GM23338 (cell line): ENCODE measurements around the gene RTEL1. TPM values are rescaled to one million over a fixed set of nuclear protein-coding genes. Genes with fewer than 3 reads are reported as not detected.

ENCODE experiments used
- ATAC-seq: fragments of 200-7000 bp; cut with Tn5 transposase; 3 replicates; pipeline ENCODE4 v1.9.1; 2020
- DNase-seq: peaks from one replicate; pipeline ENCODE4 v3.0.0-alpha.2; 2015; ENCODE audit warnings: low spot score
- H2AFZ ChIP-seq: fragments of 200-600 bp; sonication (generic); 2 replicates; pipeline ENCODE4 v1.8.0; 2016; ENCODE audit warnings: antibody characterized with exemption, mild to moderate bottlenecking, moderate library complexity
- H3F3A ChIP-seq: fragments of 200-600 bp; sonication (generic); replicated peaks from 2 replicates; pipeline ENCODE4 v1.8.0; 2017; ENCODE audit warnings: antibody characterized with exemption, mixed run types, low read depth
- H3K27ac ChIP-seq: fragments of 200-600 bp; sonication (generic); 2 replicates; pipeline ENCODE4 v1.6.1; 2016; ENCODE audit warnings: low read depth
- H3K27me3 ChIP-seq: fragments of 200-600 bp; sonication (generic); 2 replicates; pipeline ENCODE4 v1.8.0; 2016; ENCODE audit warnings: mild to moderate bottlenecking, mixed run types, moderate library complexity; ENCODE audit not compliant: insufficient read depth
- H3K36me3 ChIP-seq: fragments of 200-600 bp; sonication (generic); 2 replicates; pipeline ENCODE4 v1.8.0; 2016; ENCODE audit warnings: mild to moderate bottlenecking; ENCODE audit not compliant: insufficient read depth
- H3K4me1 ChIP-seq: fragments of 200-600 bp; sonication (generic); 2 replicates; pipeline ENCODE4 v1.8.0; 2016; ENCODE audit warnings: mild to moderate bottlenecking, moderate library complexity; ENCODE audit not compliant: insufficient read depth
- H3K4me2 ChIP-seq: fragments of 200-600 bp; sonication (generic); 2 replicates; pipeline ENCODE4 v1.7.1; 2017; ENCODE audit warnings: mixed run types
- H3K4me3 ChIP-seq: fragments of 200-600 bp; sonication (generic); 2 replicates; pipeline ENCODE4 v1.6.1; 2016; ENCODE audit warnings: mixed run types
- H3K79me2 ChIP-seq: fragments of 200-600 bp; sonication (generic); replicated peaks from 2 replicates; pipeline ENCODE4 v1.8.0; 2017; ENCODE audit warnings: mild to moderate bottlenecking; ENCODE audit not compliant: insufficient read depth
- H3K9me2 ChIP-seq: fragments of 200-600 bp; sonication (generic); 2 replicates; pipeline ENCODE4 v1.8.0; 2017; ENCODE audit not compliant: insufficient read depth
- H4K20me1 ChIP-seq: fragments of 200-600 bp; sonication (generic); replicated peaks from 2 replicates; pipeline ENCODE4 v1.8.0; 2017; ENCODE audit warnings: mild to moderate bottlenecking; ENCODE audit not compliant: insufficient read depth
- H3K27ac Mint-ChIP-seq: 2 replicates; pipeline ENCODE4 v1.8.0; 2020; ENCODE audit warnings: inconsistent platforms, mild to moderate bottlenecking, moderate library complexity, mixed read lengths
- H3K27me3 Mint-ChIP-seq: 3 replicates; pipeline ENCODE4 v1.8.0; 2022; ENCODE audit warnings: low read depth, mild to moderate bottlenecking, moderate library complexity, mixed read lengths, inconsistent platforms; ENCODE audit not compliant: insufficient read depth, poor library complexity
- H3K36me3 Mint-ChIP-seq: 3 replicates; pipeline ENCODE4 v1.8.0; 2021; ENCODE audit warnings: low read depth, mild to moderate bottlenecking, inconsistent platforms, moderate library complexity, mixed read lengths
- H3K4me1 Mint-ChIP-seq: 3 replicates; pipeline ENCODE4 v1.8.0; 2020; ENCODE audit warnings: mild to moderate bottlenecking, inconsistent platforms, mixed read lengths
- H3K4me3 Mint-ChIP-seq: 3 replicates; pipeline ENCODE4 v1.8.0; 2021; ENCODE audit warnings: moderate library complexity, mild to moderate bottlenecking, inconsistent platforms, mixed read lengths
- H3K9me3 Mint-ChIP-seq: 3 replicates; pipeline ENCODE4 v1.8.0; 2020; ENCODE audit warnings: moderate library complexity, mild to moderate bottlenecking, inconsistent platforms, mixed read lengths
- CREB1 ChIP-seq: fragments of 250-450 bp; sonication (Bioruptor Pico); IDR thresholded peaks from 2 replicates; pipeline ENCODE4 v1.5.0; 2020; ENCODE audit warnings: low read depth, mild to moderate bottlenecking, moderate library complexity
- EZH2 ChIP-seq: fragments of 200-600 bp; sonication (generic); IDR thresholded peaks from one replicate; pipeline ENCODE4 v1.8.0; 2017; ENCODE audit warnings: antibody characterized with exemption, mild to moderate bottlenecking, low read depth; ENCODE audit not compliant: unreplicated experiment
- EZH2phosphoT487 ChIP-seq: fragments of 200-600 bp; sonication (generic); IDR thresholded peaks from one replicate; pipeline ENCODE4 v1.8.1; 2018; ENCODE audit warnings: antibody characterized with exemption; ENCODE audit not compliant: unreplicated experiment
- JUNB ChIP-seq: IDR thresholded peaks from one replicate; pipeline ENCODE4 v1.6.1; 2016; ENCODE audit warnings: antibody characterized with exemption; ENCODE audit not compliant: unreplicated experiment
- NANOG ChIP-seq: IDR thresholded peaks from 2 replicates; pipeline ENCODE4 v1.6.1; 2016; ENCODE audit warnings: antibody characterized with exemption, borderline replicate concordance
- POLR2AphosphoS5 ChIP-seq: IDR thresholded peaks from 2 replicates; pipeline ENCODE4 v1.6.1; 2016; ENCODE audit warnings: antibody characterized with exemption, low read depth
- STAT1 ChIP-seq: IDR thresholded peaks from one replicate; pipeline ENCODE4 v1.6.1; 2016; ENCODE audit warnings: antibody characterized with exemption; ENCODE audit not compliant: unreplicated experiment
- ZNF114 ChIP-seq: fragments of 250-450 bp; sonication (Bioruptor Pico); IDR thresholded peaks from 2 replicates; pipeline ENCODE4 v1.5.0; 2020; ENCODE audit warnings: mild to moderate bottlenecking, moderate library complexity
- ZNF331 ChIP-seq: fragments of 250-450 bp; sonication (Bioruptor Pico); IDR thresholded peaks from 2 replicates; pipeline ENCODE4 v1.5.0; 2020; ENCODE audit warnings: low read depth, mild to moderate bottlenecking, moderate library complexity
- polyA plus RNA-seq: library from polyadenylated mRNA; unstranded; fragments of >200 nt; fragmentation: Nextera tagmentation; extraction: Ambion mirVana; gene quantifications from 2 replicates; pipeline ENCODE4 v1.2.1, GENCODE V29; 2016
- total RNA-seq: library from RNA; depleted of rRNA; stranded (reverse); fragments of >200 nt; shearing (Covaris generic); gene quantifications from 2 replicates; pipeline ENCODE4 v1.2.3, GENCODE V29; 2014
- TF ChIP-seq, protein P1 (sequence below): fragments of 250-450 bp; sonication (Bioruptor Pico); IDR thresholded peaks from 2 replicates; pipeline ENCODE4 v1.5.0; 2020; ENCODE audit warnings: mild to moderate bottlenecking, moderate library complexity
- TF ChIP-seq, protein P2 (sequence below): IDR thresholded peaks from one replicate; pipeline ENCODE4 v1.6.1; 2018; ENCODE audit warnings: antibody characterized with exemption; ENCODE audit not compliant: unreplicated experiment
- TF ChIP-seq, protein P3 (sequence below): IDR thresholded peaks from 2 replicates; pipeline ENCODE4 v1.6.1; 2016; ENCODE audit warnings: antibody characterized with exemption
- TF ChIP-seq, protein P4 (sequence below), 2 experiments: fragments of 200-600 bp in 1 of 2; sonication (generic) in 1 of 2; conservative IDR thresholded peaks; 2 replicates each; pipeline versions ENCODE4 v1.5.1 to v1.6.1; 2016 to 2017; ENCODE audit warnings: antibody characterized with exemption in 2 of 2, low read depth in 2 of 2, mild to moderate bottlenecking in 2 of 2, moderate library complexity in 1 of 2

Gene RTEL1
- total and polyA plus RNA-seq, 2 experiments from 2014 or later, result 14.2 to 34.5 TPM

DNA sequence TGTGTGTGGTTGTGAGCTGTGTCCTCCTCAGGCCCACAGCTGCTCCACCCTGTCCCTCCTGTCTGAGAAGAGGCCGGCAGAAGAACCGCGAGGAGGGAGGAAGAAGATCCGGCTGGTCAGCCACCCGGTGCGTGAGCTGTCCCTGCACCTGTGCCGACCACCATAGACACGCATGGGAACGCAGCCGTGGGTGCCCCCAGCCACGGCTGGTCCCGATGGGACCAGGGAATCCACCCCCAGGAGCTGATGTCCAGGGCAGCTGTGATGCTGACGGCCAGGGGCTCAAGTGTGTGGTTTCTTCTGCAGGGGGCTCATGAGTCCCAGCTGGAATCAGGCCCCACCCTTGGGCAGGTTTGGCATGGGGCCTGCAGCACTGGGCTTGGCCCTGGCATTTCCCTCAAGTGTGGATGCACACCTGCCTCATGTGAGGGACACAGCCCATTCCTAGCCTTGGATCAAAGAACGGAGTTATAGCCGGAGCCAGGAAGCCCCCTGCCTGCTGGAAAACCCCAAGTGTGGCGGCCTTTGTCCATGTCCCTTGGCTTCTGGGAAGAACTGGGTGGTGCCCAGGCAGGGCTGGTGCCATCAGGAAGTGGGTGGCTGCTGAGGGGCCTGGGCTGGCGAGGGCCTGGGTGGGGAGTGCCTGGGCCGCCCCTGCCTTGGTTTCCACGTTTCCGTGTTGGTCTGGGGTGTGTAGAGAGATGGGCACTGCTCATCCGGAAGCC is 33.8 kb downstream of the RTEL1 start:
- H3K4me1 ChIP-seq, result no peaks in the 10 kb centered on the region
- no peak overlapping the region for H2AFZ ChIP-seq
- H3K9me2 ChIP-seq, result no peaks in the 10 kb centered on the region
- peaks cover 32% of the 10 kb centered on the region for H3K27me3 Mint-ChIP-seq
- H3K4me3 ChIP-seq, result no peak overlapping the region
- DNase-seq (no peak), ATAC-seq (no peak)
- peaks cover 14% of the 10 kb centered on the region; the same call in 2 of the 3 replicates for H3K9me3 Mint-ChIP-seq
- no peak overlapping the region for H3K4me2 ChIP-seq
- H3K27ac Mint-ChIP-seq, result no peak overlapping the region
- no peak overlapping the region for H3K27ac ChIP-seq
- H3K27me3 ChIP-seq, result no peaks in the 10 kb centered on the region
- H3K4me1 Mint-ChIP-seq, result no peaks in the 10 kb centered on the region; the same call in 2 of the 3 replicates
- H3K79me2 ChIP-seq, result no peaks in the 10 kb centered on the region
- no peak for TF ChIP-seq EZH2
- TF ChIP-seq, protein P1, sequence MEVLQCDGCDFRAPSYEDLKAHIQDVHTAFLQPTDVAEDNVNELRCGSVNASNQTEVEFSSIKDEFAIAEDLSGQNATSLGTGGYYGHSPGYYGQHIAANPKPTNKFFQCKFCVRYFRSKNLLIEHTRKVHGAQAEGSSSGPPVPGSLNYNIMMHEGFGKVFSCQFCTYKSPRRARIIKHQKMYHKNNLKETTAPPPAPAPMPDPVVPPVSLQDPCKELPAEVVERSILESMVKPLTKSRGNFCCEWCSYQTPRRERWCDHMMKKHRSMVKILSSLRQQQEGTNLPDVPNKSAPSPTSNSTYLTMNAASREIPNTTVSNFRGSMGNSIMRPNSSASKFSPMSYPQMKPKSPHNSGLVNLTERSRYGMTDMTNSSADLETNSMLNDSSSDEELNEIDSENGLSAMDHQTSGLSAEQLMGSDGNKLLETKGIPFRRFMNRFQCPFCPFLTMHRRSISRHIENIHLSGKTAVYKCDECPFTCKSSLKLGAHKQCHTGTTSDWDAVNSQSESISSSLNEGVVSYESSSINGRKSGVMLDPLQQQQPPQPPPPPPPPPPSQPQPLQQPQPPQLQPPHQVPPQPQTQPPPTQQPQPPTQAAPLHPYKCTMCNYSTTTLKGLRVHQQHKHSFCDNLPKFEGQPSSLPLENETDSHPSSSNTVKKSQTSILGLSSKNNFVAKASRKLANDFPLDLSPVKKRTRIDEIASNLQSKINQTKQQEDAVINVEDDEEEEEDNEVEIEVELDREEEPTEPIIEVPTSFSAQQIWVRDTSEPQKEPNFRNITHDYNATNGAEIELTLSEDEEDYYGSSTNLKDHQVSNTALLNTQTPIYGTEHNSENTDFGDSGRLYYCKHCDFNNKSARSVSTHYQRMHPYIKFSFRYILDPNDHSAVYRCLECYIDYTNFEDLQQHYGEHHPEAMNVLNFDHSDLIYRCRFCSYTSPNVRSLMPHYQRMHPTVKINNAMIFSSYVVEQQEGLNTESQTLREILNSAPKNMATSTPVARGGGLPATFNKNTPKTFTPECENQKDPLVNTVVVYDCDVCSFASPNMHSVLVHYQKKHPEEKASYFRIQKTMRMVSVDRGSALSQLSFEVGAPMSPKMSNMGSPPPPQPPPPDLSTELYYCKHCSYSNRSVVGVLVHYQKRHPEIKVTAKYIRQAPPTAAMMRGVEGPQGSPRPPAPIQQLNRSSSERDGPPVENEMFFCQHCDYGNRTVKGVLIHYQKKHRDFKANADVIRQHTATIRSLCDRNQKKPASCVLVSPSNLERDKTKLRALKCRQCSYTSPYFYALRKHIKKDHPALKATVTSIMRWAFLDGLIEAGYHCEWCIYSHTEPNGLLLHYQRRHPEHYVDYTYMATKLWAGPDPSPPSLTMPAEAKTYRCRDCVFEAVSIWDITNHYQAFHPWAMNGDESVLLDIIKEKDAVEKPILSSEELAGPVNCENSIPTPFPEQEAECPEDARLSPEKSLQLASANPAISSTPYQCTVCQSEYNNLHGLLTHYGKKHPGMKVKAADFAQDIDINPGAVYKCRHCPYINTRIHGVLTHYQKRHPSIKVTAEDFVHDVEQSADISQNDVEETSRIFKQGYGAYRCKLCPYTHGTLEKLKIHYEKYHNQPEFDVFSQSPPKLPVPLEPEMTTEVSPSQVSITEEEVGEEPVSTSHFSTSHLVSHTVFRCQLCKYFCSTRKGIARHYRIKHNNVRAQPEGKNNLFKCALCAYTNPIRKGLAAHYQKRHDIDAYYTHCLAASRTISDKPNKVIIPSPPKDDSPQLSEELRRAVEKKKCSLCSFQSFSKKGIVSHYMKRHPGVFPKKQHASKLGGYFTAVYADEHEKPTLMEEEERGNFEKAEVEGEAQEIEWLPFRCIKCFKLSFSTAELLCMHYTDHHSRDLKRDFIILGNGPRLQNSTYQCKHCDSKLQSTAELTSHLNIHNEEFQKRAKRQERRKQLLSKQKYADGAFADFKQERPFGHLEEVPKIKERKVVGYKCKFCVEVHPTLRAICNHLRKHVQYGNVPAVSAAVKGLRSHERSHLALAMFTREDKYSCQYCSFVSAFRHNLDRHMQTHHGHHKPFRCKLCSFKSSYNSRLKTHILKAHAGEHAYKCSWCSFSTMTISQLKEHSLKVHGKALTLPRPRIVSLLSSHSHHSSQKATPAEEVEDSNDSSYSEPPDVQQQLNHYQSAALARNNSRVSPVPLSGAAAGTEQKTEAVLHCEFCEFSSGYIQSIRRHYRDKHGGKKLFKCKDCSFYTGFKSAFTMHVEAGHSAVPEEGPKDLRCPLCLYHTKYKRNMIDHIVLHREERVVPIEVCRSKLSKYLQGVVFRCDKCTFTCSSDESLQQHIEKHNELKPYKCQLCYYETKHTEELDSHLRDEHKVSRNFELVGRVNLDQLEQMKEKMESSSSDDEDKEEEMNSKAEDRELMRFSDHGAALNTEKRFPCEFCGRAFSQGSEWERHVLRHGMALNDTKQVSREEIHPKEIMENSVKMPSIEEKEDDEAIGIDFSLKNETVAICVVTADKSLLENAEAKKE (CRISPR knock-in tag), result no peak
- TF ChIP-seq, protein P2, sequence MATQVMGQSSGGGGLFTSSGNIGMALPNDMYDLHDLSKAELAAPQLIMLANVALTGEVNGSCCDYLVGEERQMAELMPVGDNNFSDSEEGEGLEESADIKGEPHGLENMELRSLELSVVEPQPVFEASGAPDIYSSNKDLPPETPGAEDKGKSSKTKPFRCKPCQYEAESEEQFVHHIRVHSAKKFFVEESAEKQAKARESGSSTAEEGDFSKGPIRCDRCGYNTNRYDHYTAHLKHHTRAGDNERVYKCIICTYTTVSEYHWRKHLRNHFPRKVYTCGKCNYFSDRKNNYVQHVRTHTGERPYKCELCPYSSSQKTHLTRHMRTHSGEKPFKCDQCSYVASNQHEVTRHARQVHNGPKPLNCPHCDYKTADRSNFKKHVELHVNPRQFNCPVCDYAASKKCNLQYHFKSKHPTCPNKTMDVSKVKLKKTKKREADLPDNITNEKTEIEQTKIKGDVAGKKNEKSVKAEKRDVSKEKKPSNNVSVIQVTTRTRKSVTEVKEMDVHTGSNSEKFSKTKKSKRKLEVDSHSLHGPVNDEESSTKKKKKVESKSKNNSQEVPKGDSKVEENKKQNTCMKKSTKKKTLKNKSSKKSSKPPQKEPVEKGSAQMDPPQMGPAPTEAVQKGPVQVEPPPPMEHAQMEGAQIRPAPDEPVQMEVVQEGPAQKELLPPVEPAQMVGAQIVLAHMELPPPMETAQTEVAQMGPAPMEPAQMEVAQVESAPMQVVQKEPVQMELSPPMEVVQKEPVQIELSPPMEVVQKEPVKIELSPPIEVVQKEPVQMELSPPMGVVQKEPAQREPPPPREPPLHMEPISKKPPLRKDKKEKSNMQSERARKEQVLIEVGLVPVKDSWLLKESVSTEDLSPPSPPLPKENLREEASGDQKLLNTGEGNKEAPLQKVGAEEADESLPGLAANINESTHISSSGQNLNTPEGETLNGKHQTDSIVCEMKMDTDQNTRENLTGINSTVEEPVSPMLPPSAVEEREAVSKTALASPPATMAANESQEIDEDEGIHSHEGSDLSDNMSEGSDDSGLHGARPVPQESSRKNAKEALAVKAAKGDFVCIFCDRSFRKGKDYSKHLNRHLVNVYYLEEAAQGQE, result no peak
- no peak for TF ChIP-seq NANOG
- no peak for TF ChIP-seq EZH2phosphoT487
- TF ChIP-seq POLR2AphosphoS5, result no peak
- TF ChIP-seq JUNB, result no peak
- TF ChIP-seq, protein P3, sequence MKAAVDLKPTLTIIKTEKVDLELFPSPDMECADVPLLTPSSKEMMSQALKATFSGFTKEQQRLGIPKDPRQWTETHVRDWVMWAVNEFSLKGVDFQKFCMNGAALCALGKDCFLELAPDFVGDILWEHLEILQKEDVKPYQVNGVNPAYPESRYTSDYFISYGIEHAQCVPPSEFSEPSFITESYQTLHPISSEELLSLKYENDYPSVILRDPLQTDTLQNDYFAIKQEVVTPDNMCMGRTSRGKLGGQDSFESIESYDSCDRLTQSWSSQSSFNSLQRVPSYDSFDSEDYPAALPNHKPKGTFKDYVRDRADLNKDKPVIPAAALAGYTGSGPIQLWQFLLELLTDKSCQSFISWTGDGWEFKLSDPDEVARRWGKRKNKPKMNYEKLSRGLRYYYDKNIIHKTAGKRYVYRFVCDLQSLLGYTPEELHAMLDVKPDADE, result no peak
- TF ChIP-seq, protein P4, sequence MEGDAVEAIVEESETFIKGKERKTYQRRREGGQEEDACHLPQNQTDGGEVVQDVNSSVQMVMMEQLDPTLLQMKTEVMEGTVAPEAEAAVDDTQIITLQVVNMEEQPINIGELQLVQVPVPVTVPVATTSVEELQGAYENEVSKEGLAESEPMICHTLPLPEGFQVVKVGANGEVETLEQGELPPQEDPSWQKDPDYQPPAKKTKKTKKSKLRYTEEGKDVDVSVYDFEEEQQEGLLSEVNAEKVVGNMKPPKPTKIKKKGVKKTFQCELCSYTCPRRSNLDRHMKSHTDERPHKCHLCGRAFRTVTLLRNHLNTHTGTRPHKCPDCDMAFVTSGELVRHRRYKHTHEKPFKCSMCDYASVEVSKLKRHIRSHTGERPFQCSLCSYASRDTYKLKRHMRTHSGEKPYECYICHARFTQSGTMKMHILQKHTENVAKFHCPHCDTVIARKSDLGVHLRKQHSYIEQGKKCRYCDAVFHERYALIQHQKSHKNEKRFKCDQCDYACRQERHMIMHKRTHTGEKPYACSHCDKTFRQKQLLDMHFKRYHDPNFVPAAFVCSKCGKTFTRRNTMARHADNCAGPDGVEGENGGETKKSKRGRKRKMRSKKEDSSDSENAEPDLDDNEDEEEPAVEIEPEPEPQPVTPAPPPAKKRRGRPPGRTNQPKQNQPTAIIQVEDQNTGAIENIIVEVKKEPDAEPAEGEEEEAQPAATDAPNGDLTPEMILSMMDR (conservative IDR thresholded peaks at IDR 0.05; ENCODE audit: low read depth in 2 of 2), result no peak
- TF ChIP-seq STAT1, result no peak
- TF ChIP-seq ZNF331 (CRISPR knock-in tag), result no peak
- no peak for TF ChIP-seq CREB1 (CRISPR knock-in tag)
- TF ChIP-seq ZNF114 (CRISPR knock-in tag), result no peak
- no peaks in the 10 kb centered on the region for H3F3A ChIP-seq
- H3K4me3 Mint-ChIP-seq, result no peak overlapping the region
- H3K36me3 ChIP-seq, result no peaks in the 10 kb centered on the region
- H3K36me3 Mint-ChIP-seq, result peaks cover 27% of the 10 kb centered on the region
- no peaks in the 10 kb centered on the region for H4K20me1 ChIP-seq
